ENCODE results near the gene ARID4B. TPM values are rescaled to one million over a fixed set of nuclear protein-coding genes. Genes with fewer than 3 reads are reported as not detected.

ARID4B gene
- total RNA-seq, 1 donor from 2014 or later = 43.6 TPM

DNA sequence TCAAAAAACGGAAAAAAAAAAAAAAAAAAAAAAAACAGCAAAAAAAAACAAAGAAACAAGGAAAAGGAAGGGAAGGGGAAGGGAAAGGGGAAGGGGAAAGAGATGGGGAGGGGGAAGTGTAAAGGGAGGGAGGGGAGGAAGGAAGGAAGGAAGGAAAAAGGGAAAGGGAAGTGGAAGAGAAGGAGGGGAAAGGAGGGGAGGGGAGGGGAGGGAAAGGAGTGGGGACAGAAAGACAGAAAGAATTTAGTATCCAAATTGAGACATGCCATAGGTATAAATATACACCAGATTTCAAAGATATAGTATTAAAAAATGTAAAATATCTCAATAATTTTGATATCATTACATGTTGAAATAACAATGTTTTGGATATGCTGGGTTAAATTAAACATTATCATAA lies 25.8 kb downstream of the ARID4B start:
- H3K4me3 Mint-ChIP-seq = no peak overlapping the region
- no peak overlapping the region for H3K27ac Mint-ChIP-seq (ENCODE audit: unreplicated experiment)
- DNase-seq (ENCODE audit: low read depth, low spot score) = no peak
- TF ChIP-seq, protein P1, sequence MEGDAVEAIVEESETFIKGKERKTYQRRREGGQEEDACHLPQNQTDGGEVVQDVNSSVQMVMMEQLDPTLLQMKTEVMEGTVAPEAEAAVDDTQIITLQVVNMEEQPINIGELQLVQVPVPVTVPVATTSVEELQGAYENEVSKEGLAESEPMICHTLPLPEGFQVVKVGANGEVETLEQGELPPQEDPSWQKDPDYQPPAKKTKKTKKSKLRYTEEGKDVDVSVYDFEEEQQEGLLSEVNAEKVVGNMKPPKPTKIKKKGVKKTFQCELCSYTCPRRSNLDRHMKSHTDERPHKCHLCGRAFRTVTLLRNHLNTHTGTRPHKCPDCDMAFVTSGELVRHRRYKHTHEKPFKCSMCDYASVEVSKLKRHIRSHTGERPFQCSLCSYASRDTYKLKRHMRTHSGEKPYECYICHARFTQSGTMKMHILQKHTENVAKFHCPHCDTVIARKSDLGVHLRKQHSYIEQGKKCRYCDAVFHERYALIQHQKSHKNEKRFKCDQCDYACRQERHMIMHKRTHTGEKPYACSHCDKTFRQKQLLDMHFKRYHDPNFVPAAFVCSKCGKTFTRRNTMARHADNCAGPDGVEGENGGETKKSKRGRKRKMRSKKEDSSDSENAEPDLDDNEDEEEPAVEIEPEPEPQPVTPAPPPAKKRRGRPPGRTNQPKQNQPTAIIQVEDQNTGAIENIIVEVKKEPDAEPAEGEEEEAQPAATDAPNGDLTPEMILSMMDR (conservative IDR thresholded peaks at IDR 0.05) = no peak
- H3K9me3 Mint-ChIP-seq = peaks cover 2% of the 10 kb centered on the region
- H3K36me3 Mint-ChIP-seq (ENCODE audit: low read depth) = peaks cover 3% of the 10 kb centered on the region
- H3K4me1 Mint-ChIP-seq = peaks cover 26% of the 10 kb centered on the region
- no peaks in the 10 kb centered on the region for H3K27me3 Mint-ChIP-seq (ENCODE audit: low read depth)

DNA sequence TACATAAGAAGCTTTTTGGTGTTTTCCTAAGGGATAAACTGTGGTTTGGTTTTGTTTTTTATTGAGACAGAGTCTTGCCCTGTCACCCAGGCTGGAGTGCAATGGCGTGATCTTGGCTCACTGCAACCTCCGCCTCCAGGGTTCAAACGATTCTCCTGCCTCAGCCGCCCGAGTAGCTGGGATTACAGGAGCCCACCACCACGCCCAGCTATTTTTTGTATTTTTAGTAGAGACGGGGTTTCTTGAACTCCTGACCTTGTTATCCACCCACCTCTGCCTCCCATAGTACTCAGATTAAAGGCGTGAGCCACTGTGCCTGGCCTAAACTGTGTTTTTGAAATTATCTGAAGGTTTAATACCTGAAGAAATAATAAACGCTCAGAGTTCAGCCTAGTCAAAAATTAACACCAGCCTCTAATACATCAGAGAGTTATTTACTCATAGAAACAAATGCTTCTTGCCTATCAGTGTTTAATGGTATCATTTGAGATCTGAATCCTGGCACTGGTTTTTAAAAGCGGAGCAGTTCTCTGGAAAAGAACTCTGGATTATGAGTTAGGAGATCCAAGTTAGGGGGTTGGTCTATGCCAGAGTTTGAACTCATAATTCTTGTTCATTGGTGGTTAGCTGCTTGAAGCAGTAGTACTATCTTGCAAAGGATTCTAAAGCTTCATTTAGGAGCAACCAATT lies 28.7 kb downstream of the ARID4B start:
- Mint-ChIP-seq H3K27ac (ENCODE audit: unreplicated experiment) (no peak overlapping the region), H3K4me1 (peaks cover 8% of the 10 kb centered on the region), H3K27me3 (ENCODE audit: low read depth) (no peaks in the 10 kb centered on the region), H3K36me3 (ENCODE audit: low read depth) (peaks cover 9% of the 10 kb centered on the region), H3K9me3 (peaks cover 8% of the 10 kb centered on the region), H3K4me3 (no peak overlapping the region)
- DNase-seq (ENCODE audit: low read depth, low spot score) = no peak
- TF ChIP-seq, protein P1 (conservative IDR thresholded peaks at IDR 0.05) = no peak

DNA sequence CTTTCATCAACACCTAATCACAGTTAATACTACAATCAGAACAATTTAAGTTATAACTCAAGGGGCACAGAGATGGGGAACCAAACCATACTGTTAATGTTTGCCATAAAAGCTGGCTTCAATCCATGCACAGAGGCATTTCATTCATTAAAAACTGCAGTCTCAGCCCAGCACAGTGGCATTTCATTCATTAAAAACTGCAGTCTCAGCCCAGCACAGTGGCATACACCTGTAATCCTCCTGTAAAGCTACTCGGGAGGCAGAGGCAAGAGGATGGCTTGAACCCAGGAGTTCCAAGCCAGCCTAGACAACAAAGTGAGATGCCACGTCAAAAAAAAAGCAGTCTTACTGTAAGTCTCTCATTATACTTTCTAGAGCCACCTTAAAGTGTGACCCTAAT lies 29.2 kb downstream of the ARID4B start:
- Mint-ChIP-seq H3K4me3 (no peak overlapping the region), H3K36me3 (ENCODE audit: low read depth) (peaks cover 9% of the 10 kb centered on the region), H3K27ac (ENCODE audit: unreplicated experiment) (no peak overlapping the region), H3K9me3 (peaks cover 8% of the 10 kb centered on the region), H3K4me1 (peaks cover 7% of the 10 kb centered on the region), H3K27me3 (ENCODE audit: low read depth) (no peaks in the 10 kb centered on the region)
- no peak for DNase-seq (ENCODE audit: low read depth, low spot score)
- TF ChIP-seq, protein P1 (conservative IDR thresholded peaks at IDR 0.05) = no peak

DNA sequence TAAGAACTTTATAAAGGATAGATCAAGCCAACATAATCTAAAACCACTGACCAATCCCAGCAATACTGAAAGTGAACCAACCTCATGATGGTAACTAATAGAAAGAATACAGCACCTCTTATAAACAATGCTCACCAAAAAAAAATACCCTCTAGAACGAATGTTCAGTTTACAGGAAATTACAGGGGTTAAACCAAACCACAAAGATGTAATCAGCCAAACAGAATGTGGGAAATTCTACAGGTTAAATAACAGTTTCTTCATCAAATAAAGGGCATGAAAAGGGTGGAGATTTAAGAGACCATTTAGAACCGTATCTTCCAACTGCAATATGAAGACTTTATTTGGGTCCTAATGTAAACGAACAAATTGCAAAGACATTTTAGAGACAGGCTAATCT lies 30.4 kb downstream of the ARID4B start:
- peaks cover 9% of the 10 kb centered on the region for H3K36me3 Mint-ChIP-seq (ENCODE audit: low read depth)
- no peak for DNase-seq (ENCODE audit: low read depth, low spot score)
- H3K9me3 Mint-ChIP-seq = peaks cover 8% of the 10 kb centered on the region
- no peaks in the 10 kb centered on the region for H3K27me3 Mint-ChIP-seq (ENCODE audit: low read depth)
- TF ChIP-seq, protein P1 (conservative IDR thresholded peaks at IDR 0.05) = no peak
- no peak overlapping the region for H3K27ac Mint-ChIP-seq (ENCODE audit: unreplicated experiment)
- no peak overlapping the region for H3K4me3 Mint-ChIP-seq
- H3K4me1 Mint-ChIP-seq = peaks cover 10% of the 10 kb centered on the region

DNA sequence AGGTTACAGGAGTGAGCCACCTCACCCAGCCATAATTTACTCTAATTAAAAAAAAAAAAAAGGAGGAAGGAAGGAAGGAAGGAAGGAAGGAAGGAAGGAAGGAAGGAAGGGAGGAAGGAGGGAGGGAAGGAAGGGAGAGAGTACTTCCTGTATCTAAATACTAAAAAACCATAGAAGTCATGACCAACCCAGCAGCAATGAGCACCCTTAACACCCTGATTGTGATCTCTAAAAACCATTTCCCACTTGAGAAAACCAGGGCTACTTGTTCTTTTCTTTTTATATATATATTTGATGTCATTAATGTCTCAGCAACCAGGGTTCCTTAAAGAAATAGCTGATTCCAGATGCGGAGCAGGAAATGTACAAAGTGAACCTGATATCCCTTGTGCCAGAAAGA lies 31.2 kb downstream of the ARID4B start:
- TF ChIP-seq, protein P1 (conservative IDR thresholded peaks at IDR 0.05) = no peak
- H3K4me3 Mint-ChIP-seq = no peak overlapping the region
- no peak for DNase-seq (ENCODE audit: low read depth, low spot score)
- H3K4me1 Mint-ChIP-seq = peaks cover 8% of the 10 kb centered on the region
- no peak overlapping the region for H3K27ac Mint-ChIP-seq (ENCODE audit: unreplicated experiment)
- no peaks in the 10 kb centered on the region for H3K27me3 Mint-ChIP-seq (ENCODE audit: low read depth)
- H3K9me3 Mint-ChIP-seq = peaks cover 8% of the 10 kb centered on the region
- peaks cover 9% of the 10 kb centered on the region for H3K36me3 Mint-ChIP-seq (ENCODE audit: low read depth)

All from neural crest cell (in vitro differentiated cells).